DOHH2 (cell line): ENCODE data around the gene NUP160.

Experiments
- H3F3A ChIP-seq: fragments of 200-600 bp; sonication (generic), shearing (Covaris generic); 2 replicates; pipeline ENCODE4 v1.6.0; 2016; ENCODE audit warnings: antibody characterized with exemption, mild to moderate bottlenecking; ENCODE audit not compliant: control insufficient read depth, insufficient read depth
- H3K27ac ChIP-seq: fragments of 200-600 bp; sonication (generic); 2 replicates; pipeline ENCODE4 v1.5.1; 2014; ENCODE audit warnings: low read depth, mild to moderate bottlenecking, low read length, moderate library complexity
- H3K27me3 ChIP-seq: fragments of 200-600 bp; sonication (generic); 2 replicates; pipeline ENCODE4 v1.6.1; 2014; ENCODE audit warnings: mild to moderate bottlenecking, low read length, mixed read lengths; ENCODE audit not compliant: control insufficient read depth
- H3K36me3 ChIP-seq: fragments of 200-600 bp; sonication (generic); 2 replicates; pipeline ENCODE4 v1.6.1; 2014; ENCODE audit warnings: mild to moderate bottlenecking, low read length, moderate library complexity, mixed read lengths; ENCODE audit not compliant: control insufficient read depth
- H3K4me1 ChIP-seq: fragments of 200-600 bp; sonication (generic); 2 replicates; pipeline ENCODE4 v1.6.1; 2014; ENCODE audit warnings: mild to moderate bottlenecking, low read length, mixed read lengths; ENCODE audit not compliant: control insufficient read depth
- H3K4me2 ChIP-seq: fragments of 200-600 bp; sonication (generic); 2 replicates; pipeline ENCODE4 v1.6.0; 2014; ENCODE audit warnings: mild to moderate bottlenecking, low read length, moderate library complexity
- H3K4me3 ChIP-seq: fragments of 200-600 bp; sonication (generic); 2 replicates; pipeline ENCODE4 v1.5.1; 2014; ENCODE audit warnings: mild to moderate bottlenecking, low read length, mixed read lengths
- H3K79me2 ChIP-seq: fragments of 200-600 bp; sonication (generic); 2 replicates; pipeline ENCODE4 v1.6.1; 2014; ENCODE audit warnings: mild to moderate bottlenecking, low read length, mixed read lengths; ENCODE audit not compliant: control insufficient read depth
- H3K9me2 ChIP-seq: fragments of 200-600 bp; sonication (generic); replicated peaks from 2 replicates; pipeline ENCODE4 v1.6.1; 2014; ENCODE audit warnings: mild to moderate bottlenecking, low read length, mixed read lengths; ENCODE audit not compliant: control insufficient read depth
- H3K9me3 ChIP-seq: fragments of 200-600 bp; sonication (generic); 2 replicates; pipeline ENCODE4 v1.6.1; 2014; ENCODE audit warnings: antibody characterized with exemption, low read length, mixed read lengths; ENCODE audit not compliant: control insufficient read depth, insufficient read depth
- H4K20me1 ChIP-seq: fragments of 200-600 bp; sonication (generic); 2 replicates; pipeline ENCODE4 v1.6.0; 2014; ENCODE audit warnings: low read depth, mild to moderate bottlenecking, antibody characterized with exemption, low read length, moderate library complexity; ENCODE audit not compliant: control insufficient read depth, insufficient read depth
- CTCF ChIP-seq: fragments of 200-600 bp; sonication (generic); IDR thresholded peaks from one replicate; pipeline ENCODE4 v1.5.1; 2014; ENCODE audit warnings: antibody characterized with exemption, mild to moderate bottlenecking, low read depth, low read length; ENCODE audit not compliant: poor library complexity, severe bottlenecking
- EZH2phosphoT487 ChIP-seq: fragments of 200-600 bp; sonication (generic); IDR thresholded peaks from 2 replicates; pipeline ENCODE4 v1.6.1; 2017; ENCODE audit warnings: borderline replicate concordance, mild to moderate bottlenecking, antibody characterized with exemption, low read length, moderate library complexity, mixed read lengths

NUP160 gene

GRCh38 chr11:47784785-47785381, 63.3 kb downstream of the NUP160 start:
- Histone ChIP-seq H3F3A (no peaks in the 10 kb centered on the region), H3K9me2 (no peaks in the 10 kb centered on the region), H3K36me3 (peaks cover 62% of the 10 kb centered on the region), H3K79me2 (no peaks in the 10 kb centered on the region), H3K27ac (no peak overlapping the region), H3K4me1 (no peaks in the 10 kb centered on the region), H4K20me1 (no peaks in the 10 kb centered on the region), H3K4me3 (no peak overlapping the region), H3K9me3 (no peaks in the 10 kb centered on the region), H3K27me3 (no peaks in the 10 kb centered on the region), H3K4me2 (no peak overlapping the region)
- no peak for TF ChIP-seq EZH2phosphoT487
- TF ChIP-seq CTCF: no peak

DNA sequence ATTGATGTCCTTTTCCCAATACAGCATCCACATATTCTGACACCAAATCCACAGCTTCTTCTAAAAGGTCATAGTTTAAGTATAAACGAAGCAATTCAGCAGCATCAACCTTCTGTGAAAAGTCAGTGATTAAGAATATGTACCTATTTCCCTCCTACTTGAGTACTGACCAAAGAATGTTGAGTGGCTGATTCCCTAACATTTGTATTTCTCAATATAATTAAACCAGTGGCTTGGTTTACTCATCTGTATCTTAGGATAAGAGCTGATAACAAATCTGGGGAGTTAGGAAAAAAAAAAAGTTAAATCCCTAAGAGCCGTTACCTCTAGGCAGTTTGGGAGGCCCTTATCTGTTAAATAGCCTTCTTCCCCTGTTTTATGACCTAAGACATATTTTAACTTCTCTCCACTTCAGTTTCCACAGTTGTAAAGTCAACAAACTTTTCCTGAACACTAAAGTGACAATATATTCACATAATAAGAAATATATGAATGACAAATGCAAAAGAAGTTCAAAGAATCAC, 65.0 kb downstream of the NUP160 start:
- TF ChIP-seq CTCF (no peak), EZH2phosphoT487 (no peak)
- Histone ChIP-seq H3K9me3 (no peaks in the 10 kb centered on the region), H3F3A (peaks cover 2% of the 10 kb centered on the region; the same call in 1 of the 2 replicates), H3K27ac (no peak overlapping the region), H3K27me3 (no peaks in the 10 kb centered on the region), H3K36me3 (peaks cover 70% of the 10 kb centered on the region), H3K4me1 (no peaks in the 10 kb centered on the region), H3K4me3 (no peak overlapping the region), H3K4me2 (no peak overlapping the region), H4K20me1 (no peaks in the 10 kb centered on the region), H3K79me2 (no peaks in the 10 kb centered on the region), H3K9me2 (no peaks in the 10 kb centered on the region)

DNA sequence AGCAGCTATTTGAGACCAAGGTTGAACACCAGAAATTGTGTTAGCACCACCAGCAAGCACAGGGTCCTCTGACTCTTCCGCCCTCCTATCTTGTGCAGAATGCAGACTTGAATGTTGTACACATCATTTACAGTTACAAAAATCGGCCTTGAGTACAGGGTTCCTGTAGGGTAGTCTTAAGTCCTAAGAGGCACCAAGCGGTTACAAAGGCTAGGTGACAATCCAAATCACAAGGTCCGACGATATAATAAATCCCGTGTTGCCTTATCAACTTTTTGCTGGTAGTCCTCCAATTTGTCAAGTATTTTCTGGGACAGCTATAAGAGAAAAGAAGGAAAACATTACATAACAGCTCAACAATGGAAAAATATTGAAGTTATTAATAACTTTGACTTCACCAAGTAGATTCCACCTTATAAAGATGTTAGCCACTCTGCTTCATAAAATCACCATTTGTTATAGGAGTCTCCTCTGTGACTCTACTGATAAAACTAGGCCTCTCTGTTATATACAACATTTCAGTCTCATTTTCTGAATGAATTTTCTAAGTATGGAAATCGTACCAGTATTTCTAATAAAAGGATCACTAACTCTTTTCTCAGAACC, 69.2 kb downstream of the NUP160 start:
- H3K79me2 ChIP-seq: no peaks in the 10 kb centered on the region
- no peaks in the 10 kb centered on the region for H3K9me2 ChIP-seq
- H3K4me1 ChIP-seq: no peaks in the 10 kb centered on the region
- no peaks in the 10 kb centered on the region for H3K27me3 ChIP-seq
- no peak overlapping the region for H3K4me3 ChIP-seq
- peaks cover 58% of the 10 kb centered on the region for H3K36me3 ChIP-seq
- no peaks in the 10 kb centered on the region for H4K20me1 ChIP-seq
- H3K4me2 ChIP-seq: no peak overlapping the region
- TF ChIP-seq CTCF: no peak
- TF ChIP-seq EZH2phosphoT487: no peak
- H3F3A ChIP-seq: peaks cover 5% of the 10 kb centered on the region; the same call in 1 of the 2 replicates
- no peaks in the 10 kb centered on the region for H3K9me3 ChIP-seq
- no peak overlapping the region for H3K27ac ChIP-seq
